ENCODE data around the gene PLK4. TPM values are rescaled to one million over a fixed set of nuclear protein-coding genes. Genes with fewer than 3 reads are reported as not detected.

Gene PLK4
- total RNA-seq, 1 experiment from 2014 or later = 40.2 TPM

GRCh38 chr4:127896069-127896468 lies 15.4 kb downstream of the PLK4 start:
- no peak for DNase-seq
- Histone ChIP-seq H3K18ac (ENCODE audit: insufficient read length, low read depth, low read length) (no peak overlapping the region), H2BK12ac (ENCODE audit: insufficient read length, low read depth, low read length) (no peak overlapping the region), H4K20me1 (ENCODE audit: control insufficient read depth, insufficient read depth, insufficient read length) (no peaks in the 10 kb centered on the region), H2BK5ac (ENCODE audit: insufficient read length, low read length) (no peak overlapping the region), H3K23ac (ENCODE audit: insufficient read length, low read depth, low read length) (no peak overlapping the region), H3K23me2 (ENCODE audit: insufficient read length, low read depth, low read length, poor library complexity, severe bottlenecking) (no peaks in the 10 kb centered on the region), H3K9ac (ENCODE audit: extremely low read depth, insufficient read length, low read length) (no peak overlapping the region), H3K27ac (ENCODE audit: insufficient read length, low read depth, low read length) (no peak overlapping the region), H2AFZ (ENCODE audit: low read length) (no peak overlapping the region), H2AK5ac (ENCODE audit: insufficient read length, low read length) (no peak overlapping the region), H4K5ac (ENCODE audit: insufficient read length, low read depth, low read length) (no peak overlapping the region), H4K91ac (ENCODE audit: insufficient read length, low read depth, low read length) (no peak overlapping the region), H3K27me3 (ENCODE audit: insufficient read depth, low read length) (no peaks in the 10 kb centered on the region), H4K8ac (replicated peaks; ENCODE audit: insufficient read length, low read depth, low read length) (no peak overlapping the region), H2BK20ac (ENCODE audit: low read depth, low read length, poor library complexity, severe bottlenecking) (no peak overlapping the region), H3K9me3 (ENCODE audit: control insufficient read depth, low read depth, low read length) (no peaks in the 10 kb centered on the region), H2BK120ac (ENCODE audit: low read depth, low read length, poor library complexity, severe bottlenecking) (no peak overlapping the region), H3K79me1 (ENCODE audit: insufficient read depth, low read depth, low read length, poor library complexity, severe bottlenecking) (no peaks in the 10 kb centered on the region), H3K4me1 (ENCODE audit: insufficient read depth, low read length) (no peaks in the 10 kb centered on the region), H3K4ac (ENCODE audit: low read depth, low read length) (no peak overlapping the region), H3K14ac (ENCODE audit: insufficient read depth, low read length) (no peak overlapping the region), H3T11ph (ENCODE audit: low read length) (no peak overlapping the region), H3K56ac (ENCODE audit: insufficient read length, low read depth, low read length) (no peak overlapping the region), H2BK15ac (ENCODE audit: low read depth, low read length) (no peak overlapping the region), H3K4me2 (ENCODE audit: insufficient read depth, insufficient read length, low read length) (no peak overlapping the region), H3K79me2 (ENCODE audit: insufficient read depth, low read length) (no peaks in the 10 kb centered on the region)
- no peaks in the 10 kb centered on the region for H3K27me3 Mint-ChIP-seq (ENCODE audit: low read depth)
- H3K27ac Mint-ChIP-seq = no peak overlapping the region
- H3K36me3 Mint-ChIP-seq (ENCODE audit: insufficient read depth in 1 of 3, low read depth in 3 of 3) = peaks cover 28 to 73% (median 63%) of the 10 kb centered on the region in 3 experiments
- no peak overlapping the region for H3K4me3 Mint-ChIP-seq
- peaks cover 2 to 3% of the 10 kb centered on the region in 2 experiments; a peak in 2 of 5 replicates for H3K9me3 Mint-ChIP-seq
- TF ChIP-seq, protein P1, sequence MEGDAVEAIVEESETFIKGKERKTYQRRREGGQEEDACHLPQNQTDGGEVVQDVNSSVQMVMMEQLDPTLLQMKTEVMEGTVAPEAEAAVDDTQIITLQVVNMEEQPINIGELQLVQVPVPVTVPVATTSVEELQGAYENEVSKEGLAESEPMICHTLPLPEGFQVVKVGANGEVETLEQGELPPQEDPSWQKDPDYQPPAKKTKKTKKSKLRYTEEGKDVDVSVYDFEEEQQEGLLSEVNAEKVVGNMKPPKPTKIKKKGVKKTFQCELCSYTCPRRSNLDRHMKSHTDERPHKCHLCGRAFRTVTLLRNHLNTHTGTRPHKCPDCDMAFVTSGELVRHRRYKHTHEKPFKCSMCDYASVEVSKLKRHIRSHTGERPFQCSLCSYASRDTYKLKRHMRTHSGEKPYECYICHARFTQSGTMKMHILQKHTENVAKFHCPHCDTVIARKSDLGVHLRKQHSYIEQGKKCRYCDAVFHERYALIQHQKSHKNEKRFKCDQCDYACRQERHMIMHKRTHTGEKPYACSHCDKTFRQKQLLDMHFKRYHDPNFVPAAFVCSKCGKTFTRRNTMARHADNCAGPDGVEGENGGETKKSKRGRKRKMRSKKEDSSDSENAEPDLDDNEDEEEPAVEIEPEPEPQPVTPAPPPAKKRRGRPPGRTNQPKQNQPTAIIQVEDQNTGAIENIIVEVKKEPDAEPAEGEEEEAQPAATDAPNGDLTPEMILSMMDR (conservative IDR thresholded peaks at IDR 0.05) = no peak
- H3K4me1 Mint-ChIP-seq = no peaks in the 10 kb centered on the region
- WGBS (ENCODE audit: extremely low coverage, insufficient read length, low lambda C conversion rate) = no CpG with 5 or more reads among the region's 1 CpG

All from H9 (cell line).